Measurements from ENCODE around the gene MLPH. TPM values are rescaled to one million over a fixed set of nuclear protein-coding genes. Genes with fewer than 3 reads are reported as not detected.
"Not testable (repeated sequence)": the region's sequence is repeated elsewhere in the genome, so short reads cannot be mapped to it uniquely, and the experiment has no call there.

The MLPH gene
- total RNA-seq, 4 donors from 2014 or later = 5.3 to 8.7 (median 7.8) TPM

DNA sequence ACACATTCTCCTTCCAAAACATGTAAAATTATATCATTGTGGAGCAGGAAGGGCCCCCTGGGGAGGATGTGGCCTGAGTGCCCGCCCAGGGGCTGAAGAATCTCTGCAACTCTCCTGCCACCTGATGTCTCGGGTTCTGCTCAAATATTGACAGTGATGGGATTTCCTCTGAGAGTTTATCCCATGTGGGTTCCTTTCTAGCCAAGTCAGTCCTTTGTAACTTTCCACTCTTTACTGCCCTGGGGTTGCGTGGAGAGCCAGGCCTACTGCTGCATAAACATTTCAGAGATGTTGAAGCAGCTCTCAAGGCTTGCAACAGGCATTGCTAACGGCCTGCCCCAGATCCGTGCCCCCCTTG lies 107.4 kb downstream of the MLPH start:
- DNase-seq (ENCODE audit: extremely low spot score) = no peak
- Histone ChIP-seq H3K4me3 (no peak overlapping the region), H3K36me3 (no peaks in the 10 kb centered on the region), H3K9me3 (no peaks in the 10 kb centered on the region), H3K27me3 (no peaks in the 10 kb centered on the region), H3K27ac (replicated peaks in 1 of 4) (peak overlapping the region; percentile 78 to 85 (median 82)), H3K4me1 (peaks cover 34 to 59% (median 52%) of the 10 kb centered on the region in 4 donors)
- intact Hi-C loops (cut with DNase I) = no loop called here
- TF ChIP-seq POLR2A (IDR thresholded peaks at IDR 0.05; ENCODE audit: low read depth) (no peak), POLR2AphosphoS5 (IDR thresholded peaks at IDR 0.05) (no peak), EP300 (IDR thresholded peaks at IDR 0.05) (no peak)
- TF ChIP-seq, protein P1, sequence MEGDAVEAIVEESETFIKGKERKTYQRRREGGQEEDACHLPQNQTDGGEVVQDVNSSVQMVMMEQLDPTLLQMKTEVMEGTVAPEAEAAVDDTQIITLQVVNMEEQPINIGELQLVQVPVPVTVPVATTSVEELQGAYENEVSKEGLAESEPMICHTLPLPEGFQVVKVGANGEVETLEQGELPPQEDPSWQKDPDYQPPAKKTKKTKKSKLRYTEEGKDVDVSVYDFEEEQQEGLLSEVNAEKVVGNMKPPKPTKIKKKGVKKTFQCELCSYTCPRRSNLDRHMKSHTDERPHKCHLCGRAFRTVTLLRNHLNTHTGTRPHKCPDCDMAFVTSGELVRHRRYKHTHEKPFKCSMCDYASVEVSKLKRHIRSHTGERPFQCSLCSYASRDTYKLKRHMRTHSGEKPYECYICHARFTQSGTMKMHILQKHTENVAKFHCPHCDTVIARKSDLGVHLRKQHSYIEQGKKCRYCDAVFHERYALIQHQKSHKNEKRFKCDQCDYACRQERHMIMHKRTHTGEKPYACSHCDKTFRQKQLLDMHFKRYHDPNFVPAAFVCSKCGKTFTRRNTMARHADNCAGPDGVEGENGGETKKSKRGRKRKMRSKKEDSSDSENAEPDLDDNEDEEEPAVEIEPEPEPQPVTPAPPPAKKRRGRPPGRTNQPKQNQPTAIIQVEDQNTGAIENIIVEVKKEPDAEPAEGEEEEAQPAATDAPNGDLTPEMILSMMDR (IDR thresholded peaks at IDR 0.05) = no peak
- WGBS = 78% methylated on average over 3 of the region's 5 CpGs

DNA sequence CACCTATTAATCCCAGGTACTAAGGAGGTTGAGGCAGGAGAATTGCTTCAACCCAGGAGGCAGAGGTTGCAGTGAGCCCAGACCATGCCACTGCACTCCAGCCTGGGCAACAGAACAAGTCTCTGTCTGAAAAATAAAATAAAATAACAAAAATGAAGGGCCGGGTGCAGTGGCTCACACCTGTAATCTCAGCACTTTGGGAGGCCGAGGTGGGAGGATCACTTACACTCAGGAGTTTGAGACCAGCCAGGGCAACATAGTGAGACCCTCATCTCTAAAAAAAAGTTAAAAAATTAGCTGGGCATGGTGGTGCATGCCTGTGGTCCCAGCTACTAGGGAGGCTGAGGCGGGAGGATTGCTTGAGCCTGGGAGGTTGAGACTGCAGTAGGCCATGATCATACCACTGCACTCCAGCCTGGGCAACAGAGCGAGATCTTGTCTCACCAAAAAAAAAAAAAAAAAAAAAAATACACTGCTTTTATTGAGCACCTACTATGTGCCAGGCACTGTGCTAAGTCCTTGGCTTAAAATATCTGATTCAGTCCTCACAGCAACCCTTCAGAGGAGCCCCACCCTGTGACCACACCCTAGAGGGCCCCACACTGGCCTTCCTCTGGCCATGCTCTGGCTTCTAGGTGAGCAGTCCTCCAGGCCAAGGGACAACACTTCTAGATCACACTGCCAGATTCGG lies 108.9 kb downstream of the MLPH start:
- H3K27me3 ChIP-seq; H3K9me3 ChIP-seq; DNase-seq (ENCODE audit: extremely low spot score); H3K4me3 ChIP-seq; H3K36me3 ChIP-seq; intact Hi-C loops (cut with DNase I): not testable (repeated sequence)
- Histone ChIP-seq H3K27ac (replicated peaks in 1 of 4) (peak overlapping the region; percentile 78 to 85 (median 82)), H3K4me1 (peaks cover 32 to 65% (median 55%) of the 10 kb centered on the region in 4 donors)
- 95% methylated on average over 5 of the region's 5 CpGs for WGBS

DNA sequence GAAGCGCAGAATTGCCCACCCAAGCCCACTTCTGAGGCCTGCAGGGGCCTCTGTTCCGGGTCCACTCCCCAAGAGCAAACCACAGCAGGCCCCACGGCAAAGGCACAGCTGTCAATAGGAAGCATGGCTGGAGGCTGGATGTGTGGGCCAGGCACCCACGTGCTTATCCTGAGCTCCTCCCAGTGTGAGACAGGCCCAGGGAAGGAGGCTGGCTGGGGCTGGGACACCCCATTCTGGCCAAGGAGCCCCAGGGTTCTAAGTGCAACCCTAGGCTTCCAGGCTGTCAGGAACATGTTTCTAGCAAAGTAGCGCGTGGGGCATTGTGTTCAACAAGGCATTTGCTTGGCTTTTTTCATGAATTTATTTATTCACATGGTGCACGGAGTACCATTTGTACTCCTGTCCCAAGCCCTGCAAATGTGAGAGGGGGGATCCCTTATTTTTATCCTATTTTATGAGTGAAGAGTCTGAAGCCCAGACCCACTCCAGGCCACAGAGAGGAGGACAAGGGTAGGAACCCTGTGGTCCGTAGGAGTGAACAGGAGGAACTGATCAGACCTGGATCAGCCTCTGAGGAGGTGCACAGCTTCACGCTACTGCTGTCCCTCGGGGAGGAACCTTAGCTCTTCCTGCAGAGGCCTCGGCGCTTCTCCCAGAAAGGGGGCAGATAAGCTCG lies 109.6 kb downstream of the MLPH start:
- intact Hi-C loops (cut with DNase I) = no loop called here

DNA sequence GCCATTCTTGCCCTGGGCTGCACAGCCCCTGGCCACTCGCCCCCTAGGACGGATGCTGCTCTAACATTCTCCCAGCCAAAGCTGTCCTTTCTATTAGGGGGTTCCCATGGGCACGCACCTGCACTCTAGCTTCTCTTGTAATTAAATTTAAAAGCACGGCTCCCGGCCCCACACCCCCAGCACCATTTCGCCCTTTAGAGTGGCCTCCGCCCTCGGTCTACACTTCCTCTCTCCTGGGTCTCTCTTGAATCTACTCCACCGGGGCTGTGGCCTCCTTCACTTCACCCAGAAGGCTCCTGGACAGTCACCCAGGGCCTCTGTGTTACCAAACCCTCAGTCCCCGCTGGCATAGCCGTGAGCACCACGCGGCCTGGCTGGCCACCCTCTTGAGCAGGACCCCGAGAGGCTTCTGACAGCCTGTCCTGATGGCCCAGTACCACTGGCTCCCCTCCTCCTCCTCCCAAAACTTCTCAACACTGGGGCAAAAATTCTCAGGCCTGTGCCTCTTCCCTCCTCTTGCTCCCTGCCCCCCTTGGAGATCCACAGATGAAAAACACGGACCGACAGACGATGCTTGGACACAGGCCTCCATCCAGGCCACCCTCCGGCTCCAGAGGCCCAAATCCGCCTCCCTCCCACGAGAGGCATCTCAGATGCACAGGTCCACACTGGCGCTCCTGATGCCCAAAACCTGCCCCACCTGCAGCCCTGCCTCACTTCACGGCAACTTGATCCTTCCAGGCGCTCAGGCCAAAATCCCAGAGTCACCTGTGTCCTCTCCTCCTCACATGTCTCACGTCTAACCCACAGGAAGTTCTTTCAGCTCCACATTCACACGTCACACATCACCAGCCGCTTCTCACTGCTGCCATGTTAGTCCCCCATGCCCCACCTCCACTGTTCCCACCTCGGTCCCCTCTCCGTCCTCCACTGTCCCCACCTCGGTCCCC lies 110.4 kb downstream of the MLPH start:
- Histone ChIP-seq H3K27ac (replicated peaks in 1 of 4) (peak overlapping the region; percentile 21 to 50 (median 28)), H3K4me1 (peaks cover 41 to 55% (median 50%) of the 10 kb centered on the region in 4 donors), H3K9me3 (no peaks in the 10 kb centered on the region), H3K4me3 (no peak overlapping the region), H3K36me3 (no peaks in the 10 kb centered on the region), H3K27me3 (no peaks in the 10 kb centered on the region)
- TF ChIP-seq POLR2AphosphoS5 (IDR thresholded peaks at IDR 0.05) (no peak), EP300 (IDR thresholded peaks at IDR 0.05) (no peak), POLR2A (IDR thresholded peaks at IDR 0.05; ENCODE audit: low read depth) (no peak)
- TF ChIP-seq, protein P1 (IDR thresholded peaks at IDR 0.05) = no peak
- intact Hi-C loops (cut with DNase I) = no loop called here
- DNase-seq (ENCODE audit: extremely low spot score) = no peak
- WGBS = 92% methylated on average over 29 of the region's 29 CpGs

More for the DNA sequence above, 109.6 kb downstream of the MLPH start:
- no peaks in the 10 kb centered on the region for H3K9me3 ChIP-seq
- H3K4me3 ChIP-seq = no peak overlapping the region
- no peak for TF ChIP-seq POLR2AphosphoS5 (IDR thresholded peaks at IDR 0.05)
- no peak for TF ChIP-seq EP300 (IDR thresholded peaks at IDR 0.05)
- TF ChIP-seq, protein P1 (IDR thresholded peaks at IDR 0.05) = no peak
- TF ChIP-seq POLR2A (IDR thresholded peaks at IDR 0.05; ENCODE audit: low read depth) = no peak
- no peaks in the 10 kb centered on the region for H3K27me3 ChIP-seq
- DNase-seq (ENCODE audit: extremely low spot score) = no peak
- 82% methylated on average over 11 of the region's 13 CpGs for WGBS
- H3K27ac ChIP-seq (replicated peaks in 1 of 4) = peak overlapping the region; percentile 21 to 78 (median 45)
- H3K36me3 ChIP-seq = no peaks in the 10 kb centered on the region
- peaks cover 38 to 60% (median 51%) of the 10 kb centered on the region in 4 donors for H3K4me1 ChIP-seq
